ENCODE results near the gene PSMC4. TPM values are rescaled to one million over a fixed set of nuclear protein-coding genes. Genes with fewer than 3 reads are reported as not detected.

The PSMC4 gene
- total RNA-seq, 1 donor from 2014 or later: 162 TPM

Other genes with a start within 250 kb of the PSMC4 start
- gene CLC, start 233.1 kb upstream of the PSMC4 start, total RNA-seq: 0.83 and 2.3 TPM in 2 replicates
- gene LEUTX, start 192.3 kb upstream of the PSMC4 start, total RNA-seq: not detected in 2 replicates
- gene DYRK1B, start 137.0 kb upstream of the PSMC4 start, total RNA-seq: 9.1 and 9.8 TPM in 2 replicates
- 292 and 309 TPM in 2 replicates for gene FBL, start 124.8 kb upstream of the PSMC4 start, total RNA-seq
- gene FCGBP, start 36.5 kb upstream of the PSMC4 start, total RNA-seq: 18.0 and 21.0 TPM in 2 replicates
- gene ZNF546, start 25.9 kb downstream of the PSMC4 start, total RNA-seq: 6.7 and 7.7 TPM in 2 replicates
- 36.2 and 45.9 TPM in 2 replicates for gene ZNF780B, start 85.1 kb downstream of the PSMC4 start, total RNA-seq
- gene ZNF780A, start 119.8 kb downstream of the PSMC4 start, total RNA-seq: 20.9 and 22.0 TPM in 2 replicates
- 16.8 and 21.9 TPM in 2 replicates for gene MAP3K10, start 220.3 kb downstream of the PSMC4 start, total RNA-seq
- gene TTC9B, start 247.2 kb downstream of the PSMC4 start, total RNA-seq: not detected in 2 replicates